ENCODE measurements around the gene BMP2K.

- no peak for TF ChIP-seq CTCF (conservative IDR thresholded peaks at IDR 0.05; ENCODE audit: low read length)
- no peak for TF ChIP-seq EZH2phosphoT487 (IDR thresholded peaks at IDR 0.05; ENCODE audit: borderline replicate concordance)
Observed at GRCh38 chr4:78767350-78767749, 8.8 kb upstream of the BMP2K start.

Data from Loucy (cell line).